ENCODE measurements around the gene ALDH7A1. TPM values are rescaled to one million over a fixed set of nuclear protein-coding genes. Genes with fewer than 3 reads are reported as not detected.

The ALDH7A1 gene
- polyA plus RNA-seq, 2 donors: 71.9 to 88.3 TPM

- WGBS, 2 donors: 91 to 92% methylated on average over 7 of the region's 7 CpGs
- Histone ChIP-seq H3K9me3 (ENCODE audit: control insufficient read depth in 2 of 2, insufficient read depth in 1 of 2, low read depth in 1 of 2, low read length in 1 of 2) (no peaks in the 10 kb centered on the region), H3K27ac (ENCODE audit: low read depth in 2 of 2, low read length in 1 of 2) (peak overlapping the region; percentile 73 to 92), H3K27me3 (ENCODE audit: control insufficient read depth in 1 of 2, insufficient read depth in 2 of 2, low read length in 2 of 2) (no peaks in the 10 kb centered on the region), H3K4me1 (ENCODE audit: control insufficient read depth in 2 of 2, insufficient read depth in 2 of 2, low read length in 1 of 2) (peaks cover 8 to 11% of the 10 kb centered on the region in 2 donors), H3K4me3 (ENCODE audit: low read depth in 1 of 2, low read length in 2 of 2) (no peak overlapping the region), H3K36me3 (ENCODE audit: control insufficient read depth in 2 of 2, insufficient read depth in 2 of 2, low read length in 1 of 2) (peaks cover 4 to 5% of the 10 kb centered on the region in 2 donors)
These were observed 4.5 kb upstream of the ALDH7A1 start for GRCh38 chr5:126599499-126599898.

GRCh38 chr5:126597156-126597555, 2.1 kb upstream of the ALDH7A1 start:
- Histone ChIP-seq H3K4me1 (ENCODE audit: control insufficient read depth in 2 of 2, insufficient read depth in 2 of 2, low read length in 1 of 2) (peaks cover 6 to 10% of the 10 kb centered on the region in 2 donors), H3K36me3 (ENCODE audit: control insufficient read depth in 2 of 2, insufficient read depth in 2 of 2, low read length in 1 of 2) (no peaks in the 10 kb centered on the region), H3K27me3 (ENCODE audit: control insufficient read depth in 1 of 2, insufficient read depth in 2 of 2, low read length in 2 of 2) (no peaks in the 10 kb centered on the region), H3K4me3 (ENCODE audit: low read depth in 1 of 2, low read length in 2 of 2) (no peak overlapping the region), H3K9me3 (ENCODE audit: control insufficient read depth in 2 of 2, insufficient read depth in 1 of 2, low read depth in 1 of 2, low read length in 1 of 2) (no peaks in the 10 kb centered on the region), H3K27ac (ENCODE audit: low read depth in 2 of 2, low read length in 1 of 2) (peak overlapping the region; percentile 83 to 93)
- WGBS, 2 donors: 48 to 69% methylated on average over 4 of the region's 4 CpGs

- Histone ChIP-seq H3K4me3 (ENCODE audit: low read depth in 1 of 2, low read length in 2 of 2) (peak overlapping the region; percentile 65 to 78), H3K27me3 (ENCODE audit: control insufficient read depth in 1 of 2, insufficient read depth in 2 of 2, low read length in 2 of 2) (no peaks in the 10 kb centered on the region), H3K4me1 (ENCODE audit: control insufficient read depth in 2 of 2, insufficient read depth in 2 of 2, low read length in 1 of 2) (peaks cover 0 to 8% of the 10 kb centered on the region in 2 donors), H3K36me3 (ENCODE audit: control insufficient read depth in 2 of 2, insufficient read depth in 2 of 2, low read length in 1 of 2) (peaks cover 0 to 8% of the 10 kb centered on the region in 2 donors), H3K9me3 (ENCODE audit: control insufficient read depth in 2 of 2, insufficient read depth in 1 of 2, low read depth in 1 of 2, low read length in 1 of 2) (no peaks in the 10 kb centered on the region), H3K27ac (ENCODE audit: low read depth in 2 of 2, low read length in 1 of 2) (peak overlapping the region; percentile 93 to 97)
- WGBS, 2 donors: 62% methylated on average over 22 of the region's 22 CpGs
These were observed 566 bp upstream of the ALDH7A1 start for GRCh38 chr5:126595486-126596083.

GRCh38 chr5:126591549-126591948, 3.5 kb downstream of the ALDH7A1 start:
- H3K9me3 ChIP-seq (ENCODE audit: control insufficient read depth in 2 of 2, insufficient read depth in 1 of 2, low read depth in 1 of 2, low read length in 1 of 2): no peaks in the 10 kb centered on the region
- no peaks in the 10 kb centered on the region for H3K27me3 ChIP-seq (ENCODE audit: control insufficient read depth in 1 of 2, insufficient read depth in 2 of 2, low read length in 2 of 2)
- WGBS, 2 donors: 92 to 95% methylated on average over 1 of the region's 1 CpG
- no peak overlapping the region for H3K4me3 ChIP-seq (ENCODE audit: low read depth in 1 of 2, low read length in 2 of 2)
- H3K27ac ChIP-seq (ENCODE audit: low read depth in 2 of 2, low read length in 1 of 2): no peak overlapping the region
- H3K36me3 ChIP-seq (ENCODE audit: control insufficient read depth in 2 of 2, insufficient read depth in 2 of 2, low read length in 1 of 2): peaks cover 5 to 12% of the 10 kb centered on the region in 2 donors
- H3K4me1 ChIP-seq (ENCODE audit: control insufficient read depth in 2 of 2, insufficient read depth in 2 of 2, low read length in 1 of 2): peaks cover 0 to 3% of the 10 kb centered on the region in 2 donors

- 96% methylated on average over 28 of the region's 28 CpGs for WGBS, 2 donors
- no peaks in the 10 kb centered on the region for H3K27me3 ChIP-seq (ENCODE audit: control insufficient read depth in 1 of 2, insufficient read depth in 2 of 2, low read length in 2 of 2)
- H3K27ac ChIP-seq (ENCODE audit: low read depth in 2 of 2, low read length in 1 of 2): no peak overlapping the region
- H3K36me3 ChIP-seq (ENCODE audit: control insufficient read depth in 2 of 2, insufficient read depth in 2 of 2, low read length in 1 of 2): peaks cover 5 to 15% of the 10 kb centered on the region in 2 donors
- no peak overlapping the region for H3K4me3 ChIP-seq (ENCODE audit: low read depth in 1 of 2, low read length in 2 of 2)
- H3K9me3 ChIP-seq (ENCODE audit: control insufficient read depth in 2 of 2, insufficient read depth in 1 of 2, low read depth in 1 of 2, low read length in 1 of 2): no peaks in the 10 kb centered on the region
- peaks cover 0 to 3% of the 10 kb centered on the region in 2 donors for H3K4me1 ChIP-seq (ENCODE audit: control insufficient read depth in 2 of 2, insufficient read depth in 2 of 2, low read length in 1 of 2)
These were observed 5.3 kb downstream of the ALDH7A1 start for GRCh38 chr5:126589536-126590297.

- H3K4me1 ChIP-seq (ENCODE audit: control insufficient read depth in 2 of 2, insufficient read depth in 2 of 2, low read length in 1 of 2): peaks cover 0 to 3% of the 10 kb centered on the region in 2 donors
- H3K27me3 ChIP-seq (ENCODE audit: control insufficient read depth in 1 of 2, insufficient read depth in 2 of 2, low read length in 2 of 2): no peaks in the 10 kb centered on the region
- no peak overlapping the region for H3K4me3 ChIP-seq (ENCODE audit: low read depth in 1 of 2, low read length in 2 of 2)
- H3K27ac ChIP-seq (ENCODE audit: low read depth in 2 of 2, low read length in 1 of 2): no peak overlapping the region
- H3K36me3 ChIP-seq (ENCODE audit: control insufficient read depth in 2 of 2, insufficient read depth in 2 of 2, low read length in 1 of 2): peaks cover 5 to 15% of the 10 kb centered on the region in 2 donors
- WGBS, 2 donors: 77 to 78% methylated on average over 9 of the region's 9 CpGs
- no peaks in the 10 kb centered on the region for H3K9me3 ChIP-seq (ENCODE audit: control insufficient read depth in 2 of 2, insufficient read depth in 1 of 2, low read depth in 1 of 2, low read length in 1 of 2)
These were observed 7.2 kb downstream of the ALDH7A1 start for GRCh38 chr5:126587551-126588390.

GRCh38 chr5:126583761-126584160, 11.3 kb downstream of the ALDH7A1 start:
- H3K27ac ChIP-seq (ENCODE audit: low read depth in 2 of 2, low read length in 1 of 2): no peak overlapping the region

GRCh38 chr5:126579716-126580115, 15.3 kb downstream of the ALDH7A1 start:
- Histone ChIP-seq H3K27me3 (ENCODE audit: control insufficient read depth in 1 of 2, insufficient read depth in 2 of 2, low read length in 2 of 2) (no peaks in the 10 kb centered on the region), H3K36me3 (ENCODE audit: control insufficient read depth in 2 of 2, insufficient read depth in 2 of 2, low read length in 1 of 2) (no peaks in the 10 kb centered on the region), H3K9me3 (ENCODE audit: control insufficient read depth in 2 of 2, insufficient read depth in 1 of 2, low read depth in 1 of 2, low read length in 1 of 2) (no peaks in the 10 kb centered on the region), H3K4me3 (ENCODE audit: low read depth in 1 of 2, low read length in 2 of 2) (no peak overlapping the region), H3K27ac (ENCODE audit: low read depth in 2 of 2, low read length in 1 of 2) (no peak overlapping the region), H3K4me1 (ENCODE audit: control insufficient read depth in 2 of 2, insufficient read depth in 2 of 2, low read length in 1 of 2) (no peaks in the 10 kb centered on the region)
- WGBS, 2 donors: 76 to 91% methylated on average over 2 of the region's 2 CpGs

More at GRCh38 chr5:126583761-126584160, 11.3 kb downstream of the ALDH7A1 start:
- Histone ChIP-seq H3K4me1 (ENCODE audit: control insufficient read depth in 2 of 2, insufficient read depth in 2 of 2, low read length in 1 of 2) (no peaks in the 10 kb centered on the region), H3K4me3 (ENCODE audit: low read depth in 1 of 2, low read length in 2 of 2) (no peak overlapping the region), H3K9me3 (ENCODE audit: control insufficient read depth in 2 of 2, insufficient read depth in 1 of 2, low read depth in 1 of 2, low read length in 1 of 2) (no peaks in the 10 kb centered on the region), H3K27me3 (ENCODE audit: control insufficient read depth in 1 of 2, insufficient read depth in 2 of 2, low read length in 2 of 2) (no peaks in the 10 kb centered on the region), H3K36me3 (ENCODE audit: control insufficient read depth in 2 of 2, insufficient read depth in 2 of 2, low read length in 1 of 2) (peaks cover 2 to 3% of the 10 kb centered on the region in 2 donors)
- WGBS, 2 donors: 87 to 89% methylated on average over 3 of the region's 3 CpGs

GRCh38 chr5:126577415-126577814, 17.6 kb downstream of the ALDH7A1 start:
- H3K4me3 ChIP-seq (ENCODE audit: low read depth in 1 of 2, low read length in 2 of 2): no peak overlapping the region
- 68 to 83% methylated on average over 5 of the region's 5 CpGs for WGBS, 2 donors
- peak overlapping the region; percentile 68 to 75 for H3K27ac ChIP-seq (ENCODE audit: low read depth in 2 of 2, low read length in 1 of 2)
- H3K36me3 ChIP-seq (ENCODE audit: control insufficient read depth in 2 of 2, insufficient read depth in 2 of 2, low read length in 1 of 2): no peaks in the 10 kb centered on the region
- H3K4me1 ChIP-seq (ENCODE audit: control insufficient read depth in 2 of 2, insufficient read depth in 2 of 2, low read length in 1 of 2): no peaks in the 10 kb centered on the region
- no peaks in the 10 kb centered on the region for H3K9me3 ChIP-seq (ENCODE audit: control insufficient read depth in 2 of 2, insufficient read depth in 1 of 2, low read depth in 1 of 2, low read length in 1 of 2)
- H3K27me3 ChIP-seq (ENCODE audit: control insufficient read depth in 1 of 2, insufficient read depth in 2 of 2, low read length in 2 of 2): no peaks in the 10 kb centered on the region

Measured in esophagus (tissue), 2 donors.